Measurements from ENCODE around the gene CD8B2.

DNA sequence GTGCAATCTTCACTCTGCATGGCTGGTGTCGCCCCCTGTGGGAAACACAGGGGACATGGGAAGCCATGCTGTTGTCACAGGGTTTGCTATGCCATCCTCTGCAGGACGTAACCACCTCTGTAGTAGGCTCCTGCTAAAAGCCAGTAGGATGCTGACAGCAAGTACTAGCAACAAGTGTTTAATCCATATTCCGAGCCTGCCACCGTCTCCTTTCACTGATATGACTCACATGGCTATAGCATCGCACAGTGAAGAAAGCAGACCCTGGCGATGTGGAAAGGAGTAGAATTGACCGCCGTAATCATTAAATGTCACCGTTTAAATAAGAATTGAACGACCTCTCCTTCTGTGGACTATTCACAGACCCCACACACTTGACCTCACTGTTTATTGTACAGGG is 57.8 kb downstream of the CD8B2 start:
- no peak; the same call in 1 of the 2 replicates for TF ChIP-seq CTCF (IDR thresholded peaks at IDR 0.05)
- TF ChIP-seq, protein P1, sequence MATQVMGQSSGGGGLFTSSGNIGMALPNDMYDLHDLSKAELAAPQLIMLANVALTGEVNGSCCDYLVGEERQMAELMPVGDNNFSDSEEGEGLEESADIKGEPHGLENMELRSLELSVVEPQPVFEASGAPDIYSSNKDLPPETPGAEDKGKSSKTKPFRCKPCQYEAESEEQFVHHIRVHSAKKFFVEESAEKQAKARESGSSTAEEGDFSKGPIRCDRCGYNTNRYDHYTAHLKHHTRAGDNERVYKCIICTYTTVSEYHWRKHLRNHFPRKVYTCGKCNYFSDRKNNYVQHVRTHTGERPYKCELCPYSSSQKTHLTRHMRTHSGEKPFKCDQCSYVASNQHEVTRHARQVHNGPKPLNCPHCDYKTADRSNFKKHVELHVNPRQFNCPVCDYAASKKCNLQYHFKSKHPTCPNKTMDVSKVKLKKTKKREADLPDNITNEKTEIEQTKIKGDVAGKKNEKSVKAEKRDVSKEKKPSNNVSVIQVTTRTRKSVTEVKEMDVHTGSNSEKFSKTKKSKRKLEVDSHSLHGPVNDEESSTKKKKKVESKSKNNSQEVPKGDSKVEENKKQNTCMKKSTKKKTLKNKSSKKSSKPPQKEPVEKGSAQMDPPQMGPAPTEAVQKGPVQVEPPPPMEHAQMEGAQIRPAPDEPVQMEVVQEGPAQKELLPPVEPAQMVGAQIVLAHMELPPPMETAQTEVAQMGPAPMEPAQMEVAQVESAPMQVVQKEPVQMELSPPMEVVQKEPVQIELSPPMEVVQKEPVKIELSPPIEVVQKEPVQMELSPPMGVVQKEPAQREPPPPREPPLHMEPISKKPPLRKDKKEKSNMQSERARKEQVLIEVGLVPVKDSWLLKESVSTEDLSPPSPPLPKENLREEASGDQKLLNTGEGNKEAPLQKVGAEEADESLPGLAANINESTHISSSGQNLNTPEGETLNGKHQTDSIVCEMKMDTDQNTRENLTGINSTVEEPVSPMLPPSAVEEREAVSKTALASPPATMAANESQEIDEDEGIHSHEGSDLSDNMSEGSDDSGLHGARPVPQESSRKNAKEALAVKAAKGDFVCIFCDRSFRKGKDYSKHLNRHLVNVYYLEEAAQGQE (IDR thresholded peaks at IDR 0.05; ENCODE audit: insufficient read depth in 1 of 2, low read depth in 2 of 2, low read length in 1 of 2) = no peak
- no peak for TF ChIP-seq POLR2AphosphoS5 (IDR thresholded peaks at IDR 0.05; ENCODE audit: low read depth, low read length)
- TF ChIP-seq TCF7L2 (IDR thresholded peaks at IDR 0.05; ENCODE audit: low read depth, low read length) = no peak
- no peak for TF ChIP-seq SIN3A (IDR thresholded peaks at IDR 0.05; ENCODE audit: borderline replicate concordance, insufficient read depth, low read depth, low read length)

Data from Panc1 (cell line).